ENCODE data around the gene DNAJA3. TPM values are rescaled to one million over a fixed set of nuclear protein-coding genes. Genes with fewer than 3 reads are reported as not detected.

The DNAJA3 gene
- total RNA-seq, 1 experiment from 2014 or later: 93.3 TPM

GRCh38 chr16:4443271-4443670 is 17.6 kb downstream of the DNAJA3 start:
- CTCF ChIA-PET: no interaction called here
- no peak for ATAC-seq
- Histone ChIP-seq H3K36me3 (ENCODE audit: control insufficient read depth in 1 of 2, insufficient read depth in 2 of 2, low read length in 2 of 2) (peaks cover 57 to 65% of the 10 kb centered on the region in 2 experiments), H3K4me2 (ENCODE audit: low read length) (no peak overlapping the region), H3K4me3 (replicated peaks in 1 of 2; ENCODE audit: low read depth in 1 of 2, low read length in 2 of 2) (no peak overlapping the region), H4K20me1 (ENCODE audit: insufficient read depth) (no peaks in the 10 kb centered on the region), H3K79me2 (ENCODE audit: insufficient read depth, low read length) (no peaks in the 10 kb centered on the region), H3K27me3 (ENCODE audit: insufficient read depth, low read length) (no peaks in the 10 kb centered on the region), H2AFZ (ENCODE audit: low read depth, low read length, poor library complexity, severe bottlenecking) (no peak overlapping the region), H3K27ac (ENCODE audit: low read depth, low read length) (no peak overlapping the region), H3K9me3 (ENCODE audit: control insufficient read depth in 1 of 2, insufficient read depth in 1 of 2, low read depth in 1 of 2, low read length in 2 of 2) (no peaks in the 10 kb centered on the region), H3K4me1 (ENCODE audit: control insufficient read depth in 1 of 2, insufficient read depth in 2 of 2, low read length in 2 of 2) (no peaks in the 10 kb centered on the region), H3K9me2 (ENCODE audit: insufficient read depth) (no peaks in the 10 kb centered on the region), H3K9ac (ENCODE audit: low read length) (no peak overlapping the region)
- intact Hi-C loops (cut with micrococcal nuclease): no loop called here
- no TSS peak for BruUV-seq (replicated peaks)
- RAD21 ChIA-PET (ENCODE audit: low non-redundant PET in 1 of 2, low total read pairs in 2 of 2, uncharacterized antibody in 2 of 2, unreplicated experiment in 2 of 2): no interaction called here
- no peak for DNase-seq (ENCODE audit: low read depth, low spot score)
- TF ChIP-seq POLR2AphosphoS5 (IDR thresholded peaks at IDR 0.05; ENCODE audit: low read depth, low read length) (no peak), EZH2 (IDR thresholded peaks at IDR 0.05) (no peak), EGR1 (IDR thresholded peaks at IDR 0.05; ENCODE audit: low read depth) (no peak), EZH2phosphoT487 (IDR thresholded peaks at IDR 0.05; ENCODE audit: borderline replicate concordance) (no peak), RAD21 (IDR thresholded peaks at IDR 0.05; ENCODE audit: low read depth) (no peak), JUND (IDR thresholded peaks at IDR 0.05) (no peak), REST (IDR thresholded peaks at IDR 0.05; ENCODE audit: low read depth) (no peak), SP1 (IDR thresholded peaks at IDR 0.05; ENCODE audit: low read depth) (no peak), ELF1 (IDR thresholded peaks at IDR 0.05; ENCODE audit: borderline replicate concordance, low read depth) (no peak), MAX (IDR thresholded peaks at IDR 0.05) (no peak), FOSL1 (IDR thresholded peaks at IDR 0.05; ENCODE audit: low read depth) (no peak)
- POLR2A ChIA-PET: no interaction called here
